Measurements from ENCODE around the gene HOXD8. TPM values are rescaled to one million over a fixed set of nuclear protein-coding genes. Genes with fewer than 3 reads are reported as not detected.

HOXD8 gene
- total RNA-seq, 4 donors from 2014 or later = 12.6 to 19.5 (median 16.7) TPM

DNA sequence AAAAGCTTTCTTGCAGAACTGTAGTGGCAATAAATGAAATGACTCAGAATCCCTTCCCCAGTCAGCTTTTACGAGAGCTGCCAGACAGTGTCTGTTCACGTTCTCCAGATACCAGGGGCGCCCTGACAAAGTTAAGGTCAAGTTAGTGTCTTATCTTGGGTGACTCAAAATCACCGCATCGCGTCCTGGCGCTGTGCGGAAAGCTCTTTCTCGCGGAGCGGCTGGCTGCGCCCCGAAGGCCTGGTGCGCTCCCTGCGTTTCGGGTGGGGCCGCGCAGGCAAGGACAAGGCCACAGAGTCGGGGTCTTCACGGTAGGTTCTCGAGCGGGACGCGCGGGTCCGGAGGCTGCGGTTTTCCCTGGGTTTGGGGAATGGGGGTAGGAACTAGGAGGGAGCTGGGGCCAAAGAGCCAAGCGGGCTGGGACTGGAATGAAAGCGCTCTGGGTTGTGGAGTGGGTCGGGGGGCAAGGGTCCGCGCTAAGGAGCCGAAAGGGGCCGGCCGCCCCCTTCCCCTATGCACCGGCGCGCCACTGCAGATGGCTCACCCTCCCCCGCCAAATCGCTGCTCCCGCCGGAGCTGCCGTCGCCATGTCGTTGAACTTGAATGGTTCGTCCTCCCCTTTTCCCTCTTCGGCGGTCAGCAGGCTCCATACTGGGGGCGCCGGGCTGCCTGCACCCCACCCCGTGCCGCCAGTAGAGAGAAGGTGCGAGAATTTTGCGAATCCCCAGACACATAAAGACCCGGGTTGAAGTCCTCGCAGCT lies 25.0 kb upstream of the HOXD8 start:
- H3K27ac ChIP-seq = no peak overlapping the region
- 5 to 7% methylated on average over 32 to 48 of the region's 56 CpGs for WGBS, 2 donors
- H3K36me3 ChIP-seq = no peaks in the 10 kb centered on the region
- peak overlapping the region in 1 of 4 donors; percentile 8 for H3K4me3 ChIP-seq
- no peak for TF ChIP-seq POLR2A (IDR thresholded peaks at IDR 0.05)
- TF ChIP-seq EP300 (IDR thresholded peaks at IDR 0.05) = peak in 1 of 2 donors; percentile 2
- TF ChIP-seq CTCF (IDR thresholded peaks at IDR 0.05) = no peak
- no peaks in the 10 kb centered on the region for H3K9me3 ChIP-seq
- peaks cover 5 to 97% of the 10 kb centered on the region in 2 donors for H3K27me3 ChIP-seq
- no peak for DNase-seq (ENCODE audit: low spot score in 2 of 2)
- H3K4me1 ChIP-seq = peaks cover 0 to 64% (median 14%) of the 10 kb centered on the region in 4 donors

DNA sequence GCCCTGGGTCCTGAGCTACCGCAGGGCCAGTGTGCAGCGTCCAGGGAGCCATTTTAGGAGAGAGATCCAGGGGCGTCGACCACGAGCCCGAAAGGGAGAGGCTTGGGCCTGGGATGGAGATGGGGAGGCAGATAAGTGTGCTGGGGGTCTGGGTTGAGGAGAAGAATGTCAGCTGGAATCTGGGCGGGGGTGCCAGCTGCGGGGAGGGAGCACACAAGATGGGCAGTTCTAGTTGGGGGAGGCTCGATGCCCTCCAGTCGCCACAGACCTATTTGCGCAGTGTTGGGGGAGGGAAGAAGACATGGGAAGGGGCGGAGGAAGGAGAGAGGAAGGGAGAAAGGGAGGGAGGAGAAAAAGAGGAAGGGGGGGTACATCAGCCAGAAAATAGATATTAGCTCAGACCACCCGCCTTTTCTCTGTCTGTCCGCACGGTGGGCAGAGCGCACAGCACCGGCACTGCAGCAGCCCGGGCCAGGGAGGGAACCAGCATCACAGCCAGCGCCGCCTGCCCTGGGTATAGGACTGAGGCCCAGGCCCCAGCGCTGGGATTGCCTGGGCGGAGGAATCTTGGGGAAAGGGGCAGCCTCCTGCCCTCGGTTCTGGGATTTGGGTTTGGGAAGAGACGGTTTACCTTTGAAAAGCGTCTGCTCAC lies 24.3 kb upstream of the HOXD8 start:
- Histone ChIP-seq H3K36me3 (no peaks in the 10 kb centered on the region), H3K4me3 (peak overlapping the region in 1 of 4 donors; percentile 8), H3K9me3 (no peaks in the 10 kb centered on the region), H3K27ac (no peak overlapping the region), H3K4me1 (peaks cover 0 to 57% (median 14%) of the 10 kb centered on the region in 4 donors), H3K27me3 (peaks cover 5 to 97% of the 10 kb centered on the region in 2 donors)
- TF ChIP-seq CTCF (IDR thresholded peaks at IDR 0.05) (no peak), POLR2A (IDR thresholded peaks at IDR 0.05) (no peak), EP300 (IDR thresholded peaks at IDR 0.05) (no peak)
- DNase-seq (ENCODE audit: low spot score in 2 of 2) = no peak
- WGBS, 2 donors = 10 to 17% methylated on average over 24 to 25 of the region's 25 CpGs

DNA sequence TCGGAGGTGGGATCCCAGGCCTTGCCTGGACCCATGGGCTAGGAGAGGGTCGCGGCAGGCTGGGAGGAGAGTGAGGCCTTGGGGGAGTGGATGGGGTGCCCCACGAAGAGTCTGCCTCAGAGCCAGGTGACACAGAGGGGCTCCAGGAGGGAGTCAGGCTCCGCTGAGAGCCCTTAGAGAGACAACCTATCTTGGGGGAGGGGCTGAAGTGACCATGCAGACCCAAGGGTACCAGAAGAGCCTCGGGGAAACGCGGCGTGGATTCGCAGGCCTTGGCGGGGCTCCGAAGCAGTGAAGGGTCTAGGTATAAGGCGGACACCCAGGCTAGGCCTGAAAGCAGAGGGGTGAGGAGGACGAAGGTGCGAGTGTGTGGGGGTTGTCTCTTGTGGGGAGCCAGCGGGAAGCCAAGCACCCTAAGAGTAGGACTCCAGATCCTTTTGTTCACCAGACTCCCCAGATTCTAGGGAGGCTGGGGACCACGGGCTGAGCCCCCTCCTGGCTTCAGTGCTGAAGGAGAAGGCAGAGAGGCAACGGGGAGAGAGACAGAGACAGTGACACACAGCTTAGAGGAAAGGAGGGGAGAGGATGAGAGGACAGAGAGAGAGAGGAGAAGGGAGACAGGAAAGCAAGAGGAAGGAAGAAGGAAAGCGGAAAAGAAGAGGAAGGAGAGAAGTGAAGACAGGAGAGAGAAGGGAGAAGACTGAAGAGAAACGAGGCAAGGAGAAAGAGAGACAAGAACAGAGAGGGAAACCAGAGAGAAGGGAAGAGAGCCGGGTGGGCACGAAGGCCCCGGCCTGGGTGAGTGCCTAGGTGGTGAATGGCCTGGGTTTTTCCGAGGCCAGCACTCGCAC lies 23.6 kb upstream of the HOXD8 start:
- DNase-seq (ENCODE audit: low spot score in 2 of 2) = no peak
- Histone ChIP-seq H3K36me3 (no peaks in the 10 kb centered on the region), H3K9me3 (no peaks in the 10 kb centered on the region), H3K4me3 (no peak overlapping the region), H3K27ac (no peak overlapping the region), H3K4me1 (peaks cover 0 to 52% (median 14%) of the 10 kb centered on the region in 4 donors), H3K27me3 (peaks cover 5 to 97% of the 10 kb centered on the region in 2 donors)
- WGBS, 2 donors = 16 to 28% methylated on average over 25 of the region's 25 CpGs
- TF ChIP-seq EP300 (IDR thresholded peaks at IDR 0.05) (no peak), POLR2A (IDR thresholded peaks at IDR 0.05) (no peak), CTCF (IDR thresholded peaks at IDR 0.05) (no peak)

DNA sequence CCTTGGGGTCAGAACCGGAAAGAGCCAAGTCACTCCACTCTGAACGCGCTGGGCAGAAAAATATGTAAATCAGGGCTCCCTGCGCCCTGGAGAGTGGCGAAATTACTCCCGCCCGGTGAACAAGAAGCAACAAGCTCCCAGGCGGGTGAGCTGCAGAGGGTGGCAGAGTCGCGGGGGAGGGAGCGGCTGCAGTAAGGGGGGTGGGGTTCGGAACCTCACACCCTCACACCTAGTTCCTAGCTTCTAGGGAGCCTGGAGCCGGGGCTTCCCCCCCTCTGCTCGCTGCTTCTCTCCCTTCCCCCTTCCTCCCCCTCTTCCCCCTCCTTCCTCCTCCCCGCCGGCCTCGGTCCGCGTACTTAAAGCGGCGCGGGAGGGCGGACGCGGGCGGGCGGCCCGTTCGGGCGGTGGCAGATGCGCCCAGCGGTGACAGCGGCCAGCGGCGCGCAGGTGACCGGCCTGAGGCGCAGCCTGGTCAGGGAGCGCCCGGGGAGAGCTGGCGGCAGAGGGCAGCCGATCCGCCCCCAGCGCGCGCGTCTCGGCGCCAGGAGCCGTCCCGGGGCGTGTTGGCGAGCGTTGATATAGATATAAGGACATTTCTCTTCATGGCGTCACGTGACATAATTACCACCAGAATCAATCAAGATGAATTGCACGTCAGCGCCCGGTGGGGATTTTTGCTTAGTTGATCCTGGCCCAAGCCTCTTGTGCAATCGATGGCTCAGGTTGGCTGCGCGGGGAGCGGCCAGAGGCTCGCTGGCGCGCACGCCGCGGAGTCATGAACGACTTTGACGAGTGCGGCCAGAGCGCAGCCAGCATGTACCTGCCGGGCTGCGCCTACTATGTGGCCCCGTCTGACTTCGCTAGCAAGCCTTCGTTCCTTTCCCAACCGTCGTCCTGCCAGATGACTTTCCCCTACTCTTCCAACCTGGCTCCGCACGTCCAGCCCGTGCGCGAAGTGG lies 22.6 kb upstream of the HOXD8 start, which contains the start of gene HOXD11:
TSS of gene HOXD11 (plus strand) at position 700 of the 959 bp plus-strand sequence. CDS start at position 776, 76 bp downstream.
- Histone ChIP-seq H3K27me3 (peaks cover 5 to 97% of the 10 kb centered on the region in 2 donors), H3K4me1 (peaks cover 0 to 56% (median 14%) of the 10 kb centered on the region in 4 donors), H3K27ac (no peak within 1 kb of the TSS), H3K9me3 (no peaks in the 10 kb centered on the region), H3K36me3 (no peaks in the 10 kb centered on the region), H3K4me3 (peak within 1 kb of the TSS in 1 of 4 donors; percentile 35)
- WGBS, 2 donors = 1 to 3% methylated on average over 53 to 80 of the region's 85 CpGs
- DNase-seq (ENCODE audit: low spot score in 2 of 2) = peak in 1 of 2 donors; percentile 40
- TF ChIP-seq POLR2A (IDR thresholded peaks at IDR 0.05) (no peak), CTCF (IDR thresholded peaks at IDR 0.05) (no peak), EP300 (IDR thresholded peaks at IDR 0.05) (no peak)
